ENCODE results near the gene GNAQ. TPM values are rescaled to one million over a fixed set of nuclear protein-coding genes. Genes with fewer than 3 reads are reported as not detected.

GNAQ gene
- total RNA-seq, 6 experiments from 2014 or later: 41.6 to 45.8 (median 44.3) TPM

- no peak for TF ChIP-seq CTCF (IDR thresholded peaks at IDR 0.05)
- DNase-seq: no peak
- H3K27ac Mint-ChIP-seq: no peak overlapping the region
- peaks cover 71% of the 10 kb centered on the region for H3K4me1 Mint-ChIP-seq (ENCODE audit: low read depth)
- no peaks in the 10 kb centered on the region for H3K27me3 Mint-ChIP-seq (ENCODE audit: insufficient read depth)
- H3K9me3 Mint-ChIP-seq: no peaks in the 10 kb centered on the region
- H3K36me3 Mint-ChIP-seq (ENCODE audit: low read depth): peaks cover 14% of the 10 kb centered on the region
- H3K4me3 Mint-ChIP-seq: no peak overlapping the region
These were observed 213.9 kb downstream of the GNAQ start for GRCh38 chr9:77817590-77818311.

GRCh38 chr9:77816641-77817341 lies 214.8 kb downstream of the GNAQ start:
- Mint-ChIP-seq H3K27ac (peak overlapping the region; percentile 14; the same call in 1 of the 2 replicates), H3K36me3 (ENCODE audit: low read depth) (peaks cover 20% of the 10 kb centered on the region), H3K27me3 (ENCODE audit: insufficient read depth) (no peaks in the 10 kb centered on the region), H3K9me3 (no peaks in the 10 kb centered on the region), H3K4me1 (ENCODE audit: low read depth) (peaks cover 69% of the 10 kb centered on the region), H3K4me3 (no peak overlapping the region)
- TF ChIP-seq CTCF (IDR thresholded peaks at IDR 0.05): no peak
- no peak for DNase-seq

GRCh38 chr9:77815260-77815659 lies 216.4 kb downstream of the GNAQ start:
- no peak for TF ChIP-seq CTCF (IDR thresholded peaks at IDR 0.05)

GRCh38 chr9:77811832-77812231 lies 219.8 kb downstream of the GNAQ start:
- DNase-seq: no peak
- TF ChIP-seq CTCF (IDR thresholded peaks at IDR 0.05): no peak
- Mint-ChIP-seq H3K27me3 (ENCODE audit: insufficient read depth) (no peaks in the 10 kb centered on the region), H3K36me3 (ENCODE audit: low read depth) (peaks cover 36% of the 10 kb centered on the region), H3K4me1 (ENCODE audit: low read depth) (peaks cover 71% of the 10 kb centered on the region), H3K4me3 (no peak overlapping the region), H3K9me3 (no peaks in the 10 kb centered on the region), H3K27ac (no peak overlapping the region)

More at GRCh38 chr9:77815260-77815659, 216.4 kb downstream of the GNAQ start:
- DNase-seq: no peak
- Mint-ChIP-seq H3K27ac (no peak overlapping the region), H3K4me1 (ENCODE audit: low read depth) (peaks cover 60% of the 10 kb centered on the region), H3K9me3 (no peaks in the 10 kb centered on the region), H3K27me3 (ENCODE audit: insufficient read depth) (no peaks in the 10 kb centered on the region), H3K4me3 (no peak overlapping the region), H3K36me3 (ENCODE audit: low read depth) (peaks cover 24% of the 10 kb centered on the region)

- peaks cover 36% of the 10 kb centered on the region for H3K36me3 Mint-ChIP-seq (ENCODE audit: low read depth)
- H3K9me3 Mint-ChIP-seq: no peaks in the 10 kb centered on the region
- H3K4me3 Mint-ChIP-seq: no peak overlapping the region
These were observed 220.9 kb downstream of the GNAQ start for GRCh38 chr9:77810637-77811119.

More at GRCh38 chr9:77810637-77811119, 220.9 kb downstream of the GNAQ start:
- Mint-ChIP-seq H3K4me1 (ENCODE audit: low read depth) (peaks cover 74% of the 10 kb centered on the region), H3K27ac (no peak overlapping the region), H3K27me3 (ENCODE audit: insufficient read depth) (no peaks in the 10 kb centered on the region)
- TF ChIP-seq CTCF (IDR thresholded peaks at IDR 0.05): no peak
- DNase-seq: no peak

All from HFFc6 (cell line).